Right ventricle myocardium superior (tissue), 1 donor: ENCODE measurements around the gene FYN. TPM values are rescaled to one million over a fixed set of nuclear protein-coding genes. Genes with fewer than 3 reads are reported as not detected.
"Not testable (repeated sequence)": the region's sequence is repeated elsewhere in the genome, so short reads cannot be mapped to it uniquely, and the experiment has no call there.

ENCODE experiments used
- ATAC-seq: fragments of 200-7000 bp; cut with Tn5 transposase; one replicate; pipeline ENCODE4 v1.9.1; 2020; ENCODE audit warnings: mild to moderate bottlenecking; ENCODE audit not compliant: poor library complexity
- DNase-seq: peaks from one replicate; pipeline ENCODE4 v3.0.0-alpha.2; 2020
- intact Hi-C: fragments of 100-400 bp; cut with DNase I; formaldehyde crosslinking; loops from one replicate; pipeline ENCODE4 v1.11.2; 2022
- total RNA-seq: library from RNA; stranded (reverse); fragmentation: NEBNext Ultra II Directional; extraction: Animal tissue kit (Norgen Biotek cat#: 25700); gene quantifications from one replicate; pipeline ENCODE4 v1.2.1, GENCODE V29; 2021
- donor health status: DM: no; HTN: yes; CAD: no; lungs with severe emphysema.

Gene FYN
- total RNA-seq, 1 donor from 2014 or later, result 40.6 TPM

- DNase-seq (no peak), ATAC-seq (no peak)
- intact Hi-C loops, result no loop called here
Measured at GRCh38 chr6:111689419-111689818, 183.8 kb downstream of the FYN start.

- no peak for ATAC-seq
- no peak for DNase-seq
- intact Hi-C loops, result no loop called here
Measured at GRCh38 chr6:111688331-111688730, 184.9 kb downstream of the FYN start.

GRCh38 chr6:111687652-111688051, 185.6 kb downstream of the FYN start:
- DNase-seq (no peak), ATAC-seq (no peak)
- intact Hi-C loops, result no loop called here

- intact Hi-C loops, result no loop called here
- DNase-seq (no peak), ATAC-seq (no peak)
Measured at GRCh38 chr6:111686932-111687266, 186.4 kb downstream of the FYN start.

- DNase-seq (peak; percentile 48), ATAC-seq (no peak)
- intact Hi-C loops, result no loop called here
Measured at GRCh38 chr6:111686249-111686931, 186.9 kb downstream of the FYN start.

GRCh38 chr6:111685526-111685925, 187.7 kb downstream of the FYN start:
- DNase-seq, result no peak
- ATAC-seq, result no peak
- intact Hi-C loops, result no loop called here

- ATAC-seq (no peak), DNase-seq (no peak)
- intact Hi-C loops, result no loop called here
Measured at GRCh38 chr6:111685058-111685457, 188.2 kb downstream of the FYN start.

GRCh38 chr6:111683749-111684267, 189.4 kb downstream of the FYN start:
- peak; percentile 49 for ATAC-seq
- intact Hi-C loops, result no loop called here
- no peak for DNase-seq

GRCh38 chr6:111683157-111683556, 190.1 kb downstream of the FYN start:
- ATAC-seq (no peak), DNase-seq (no peak)
- intact Hi-C loops, result no loop called here

GRCh38 chr6:111681860-111682259, 191.4 kb downstream of the FYN start:
- no peak for DNase-seq
- ATAC-seq, result no peak
- intact Hi-C loops, result no loop called here

GRCh38 chr6:111680811-111681609, 192.2 kb downstream of the FYN start:
- DNase-seq, intact Hi-C loops, ATAC-seq: not testable (repeated sequence)

- intact Hi-C loops, result no loop called here
- ATAC-seq (peak; percentile 61), DNase-seq (no peak)
Measured at GRCh38 chr6:111680015-111680712, 193.1 kb downstream of the FYN start.

GRCh38 chr6:111679126-111679858, 194.0 kb downstream of the FYN start:
- no peak for ATAC-seq
- DNase-seq, result no peak
- intact Hi-C loops, result no loop called here

- no peak for ATAC-seq
- intact Hi-C loops, result no loop called here
- no peak for DNase-seq
Measured at GRCh38 chr6:111677249-111677990, 195.8 kb downstream of the FYN start.

- ATAC-seq (no peak), DNase-seq (no peak)
- intact Hi-C loops, result no loop called here
Measured at GRCh38 chr6:111676383-111676782, 196.9 kb downstream of the FYN start.

GRCh38 chr6:111674883-111675282, 198.4 kb downstream of the FYN start:
- ATAC-seq (peak; percentile 28), DNase-seq (no peak)
- intact Hi-C loops, result no loop called here

GRCh38 chr6:111674413-111674812, 198.8 kb downstream of the FYN start:
- no peak for ATAC-seq
- intact Hi-C loops, result no loop called here
- no peak for DNase-seq

GRCh38 chr6:111673937-111674336, 199.3 kb downstream of the FYN start:
- ATAC-seq, result no peak
- DNase-seq, result no peak
- intact Hi-C loops, result no loop called here
